Activated CD8-positive, alpha-beta memory T cell treated with anti-CD3 and anti-CD28 coated beads for 1 hour (primary cell): ENCODE measurements around the gene BDNF.

Source experiments
- DNase-seq, 2 donors: peaks; one replicate each; pipeline ENCODE4 v3.0.0-alpha.2; 2020; ENCODE audit warnings: low read depth in 1 of 2; ENCODE audit errors: extremely low read depth in 1 of 2

BDNF gene

DNA sequence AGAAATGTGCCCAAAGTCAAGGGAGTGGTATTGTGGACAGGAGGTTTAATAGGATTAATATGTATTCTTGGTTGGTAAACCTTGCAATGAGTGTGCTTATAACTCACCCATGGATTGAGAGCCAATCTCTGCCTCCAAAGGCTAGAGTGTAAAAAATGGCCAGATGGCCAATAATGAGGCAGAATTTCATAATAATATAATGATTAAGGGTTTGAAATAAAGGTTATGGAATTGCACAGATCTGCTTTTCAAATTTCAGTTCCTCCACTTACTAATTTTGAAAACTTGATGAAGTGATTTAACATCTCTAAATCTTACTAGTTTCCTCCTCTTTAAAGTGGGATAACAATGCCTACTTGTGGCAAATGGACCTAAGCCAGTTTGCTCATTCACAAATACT is 94.8 kb downstream of the BDNF start:
- no peak for DNase-seq
